Measurements from ENCODE around the gene CCDC27. TPM values are rescaled to one million over a fixed set of nuclear protein-coding genes. Genes with fewer than 3 reads are reported as not detected.
"Not testable (repeated sequence)": the region's sequence is repeated elsewhere in the genome, so short reads cannot be mapped to it uniquely, and the experiment has no call there.

The CCDC27 gene
- total RNA-seq, 1 experiment from 2014 or later = not detected

- DNase-seq (ENCODE audit: extremely low read depth, low read depth) = no peak
These were observed 17.1 kb upstream of the CCDC27 start for GRCh38 chr1:3735027-3735681.

GRCh38 chr1:3735688-3736087 lies 16.6 kb upstream of the CCDC27 start:
- no peak for DNase-seq (ENCODE audit: extremely low read depth, low read depth)

GRCh38 chr1:3736131-3736561 lies 16.1 kb upstream of the CCDC27 start:
- DNase-seq (ENCODE audit: extremely low read depth, low read depth) = no peak

- no peak for DNase-seq (ENCODE audit: extremely low read depth, low read depth)
These were observed 15.5 kb upstream of the CCDC27 start for GRCh38 chr1:3736708-3737107.

GRCh38 chr1:3738943-3739342 lies 13.3 kb upstream of the CCDC27 start:
- DNase-seq (ENCODE audit: extremely low read depth, low read depth) = no peak

GRCh38 chr1:3740042-3740441 lies 12.2 kb upstream of the CCDC27 start:
- DNase-seq (ENCODE audit: extremely low read depth, low read depth) = no peak

GRCh38 chr1:3740752-3741151 lies 11.5 kb upstream of the CCDC27 start:
- DNase-seq (ENCODE audit: extremely low read depth, low read depth) = no peak

- no peak for DNase-seq (ENCODE audit: extremely low read depth, low read depth)
These were observed 10.4 kb upstream of the CCDC27 start for GRCh38 chr1:3741566-3742438.

GRCh38 chr1:3742439-3743298 lies 9.6 kb upstream of the CCDC27 start:
- no peak for DNase-seq (ENCODE audit: extremely low read depth, low read depth)

GRCh38 chr1:3743421-3743820 lies 8.8 kb upstream of the CCDC27 start:
- no peak for DNase-seq (ENCODE audit: extremely low read depth, low read depth)

GRCh38 chr1:3743826-3744225 lies 8.4 kb upstream of the CCDC27 start:
- no peak for DNase-seq (ENCODE audit: extremely low read depth, low read depth)

GRCh38 chr1:3744646-3745045 lies 7.6 kb upstream of the CCDC27 start:
- DNase-seq (ENCODE audit: extremely low read depth, low read depth) = no peak

- no peak for DNase-seq (ENCODE audit: extremely low read depth, low read depth)
These were observed 7.2 kb upstream of the CCDC27 start for GRCh38 chr1:3745071-3745470.

- DNase-seq (ENCODE audit: extremely low read depth, low read depth) = no peak
These were observed 6.5 kb upstream of the CCDC27 start for GRCh38 chr1:3745590-3746381.

- DNase-seq (ENCODE audit: extremely low read depth, low read depth) = no peak
These were observed 5.8 kb upstream of the CCDC27 start for GRCh38 chr1:3746389-3746829.

GRCh38 chr1:3746830-3747521 lies 5.3 kb upstream of the CCDC27 start:
- DNase-seq (ENCODE audit: extremely low read depth, low read depth) = peak; percentile 62

- DNase-seq (ENCODE audit: extremely low read depth, low read depth) = no peak
These were observed 4.8 kb upstream of the CCDC27 start for GRCh38 chr1:3747522-3747848.

- no peak for DNase-seq (ENCODE audit: extremely low read depth, low read depth)
These were observed 4.3 kb upstream of the CCDC27 start for GRCh38 chr1:3747903-3748302.

- DNase-seq (ENCODE audit: extremely low read depth, low read depth) = not testable (repeated sequence)
These were observed 3.8 kb upstream of the CCDC27 start for GRCh38 chr1:3748316-3748900.

Data from NCI-H460 (cell line).